ENCODE data around the gene FHL2. TPM values are rescaled to one million over a fixed set of nuclear protein-coding genes. Genes with fewer than 3 reads are reported as not detected.

FHL2 gene
- total and polyA plus RNA-seq, 4 donors, result 3.9 to 9.0 (median 6.5) TPM

GRCh38 chr2:105405291-105405690 is 6.4 kb upstream of the FHL2 start:
- H3K9me3 ChIP-seq (ENCODE audit: control insufficient read depth in 4 of 4, low read length in 3 of 4), result no peaks in the 10 kb centered on the region

GRCh38 chr2:105404736-105405135 is 5.9 kb upstream of the FHL2 start:
- no peak overlapping the region for H3K27ac ChIP-seq (ENCODE audit: low read depth in 1 of 2, low read length in 2 of 2)
- no peaks in the 10 kb centered on the region for H3K4me1 ChIP-seq (ENCODE audit: control insufficient read depth in 4 of 4, insufficient read depth in 4 of 4, low read length in 3 of 4)
- H3K9ac ChIP-seq (ENCODE audit: low read depth in 1 of 2, low read length in 2 of 2), result no peak overlapping the region
- H3K36me3 ChIP-seq (ENCODE audit: control insufficient read depth in 4 of 4, insufficient read depth in 3 of 4, low read depth in 1 of 4, low read length in 3 of 4), result no peaks in the 10 kb centered on the region
- no peaks in the 10 kb centered on the region for H3K9me3 ChIP-seq (ENCODE audit: control insufficient read depth in 4 of 4, low read length in 3 of 4)
- no peak for DNase-seq (ENCODE audit: low spot score)
- H3K4me3 ChIP-seq (ENCODE audit: low read depth in 1 of 3, low read length in 3 of 3), result no peak overlapping the region
- no peaks in the 10 kb centered on the region for H3K27me3 ChIP-seq (ENCODE audit: control insufficient read depth in 4 of 4, insufficient read depth in 4 of 4, low read length in 3 of 4)
- no peak for TF ChIP-seq NR2F2 (IDR thresholded peaks at IDR 0.05)
- WGBS, result 86% methylated on average over 3 of the region's 3 CpGs

More at GRCh38 chr2:105405291-105405690, 6.4 kb upstream of the FHL2 start:
- no peak for DNase-seq (ENCODE audit: low spot score)
- Histone ChIP-seq H3K9ac (ENCODE audit: low read depth in 1 of 2, low read length in 2 of 2) (no peak overlapping the region), H3K36me3 (ENCODE audit: control insufficient read depth in 4 of 4, insufficient read depth in 3 of 4, low read depth in 1 of 4, low read length in 3 of 4) (no peaks in the 10 kb centered on the region), H3K27me3 (ENCODE audit: control insufficient read depth in 4 of 4, insufficient read depth in 4 of 4, low read length in 3 of 4) (no peaks in the 10 kb centered on the region), H3K4me3 (ENCODE audit: low read depth in 1 of 3, low read length in 3 of 3) (no peak overlapping the region), H3K27ac (ENCODE audit: low read depth in 1 of 2, low read length in 2 of 2) (no peak overlapping the region), H3K4me1 (ENCODE audit: control insufficient read depth in 4 of 4, insufficient read depth in 4 of 4, low read length in 3 of 4) (no peaks in the 10 kb centered on the region)
- TF ChIP-seq ZBTB33 (IDR thresholded peaks at IDR 0.05) (no peak), RAD21 (IDR thresholded peaks at IDR 0.05) (no peak), SP1 (IDR thresholded peaks at IDR 0.05) (no peak), RXRA (IDR thresholded peaks at IDR 0.05) (no peak), EGR1 (IDR thresholded peaks at IDR 0.05; ENCODE audit: low read depth in 2 of 2) (no peak), FOXA2 (IDR thresholded peaks at IDR 0.05) (no peak), FOXA1 (IDR thresholded peaks at IDR 0.05) (no peak), JUND (IDR thresholded peaks at IDR 0.05) (no peak), TAF1 (conservative IDR thresholded peaks at IDR 0.05) (no peak), REST (IDR thresholded peaks at IDR 0.05) (no peak), HNF4A (conservative IDR thresholded peaks at IDR 0.05) (no peak), ATF3 (IDR thresholded peaks at IDR 0.05) (no peak), GABPA (IDR thresholded peaks at IDR 0.05 in 1 of 2, conservative IDR thresholded peaks at IDR 0.05 in 1 of 2) (no peak), MAX (IDR thresholded peaks at IDR 0.05) (no peak), HNF4G (IDR thresholded peaks at IDR 0.05) (no peak), NR2F2 (IDR thresholded peaks at IDR 0.05) (no peak)
- 89% methylated on average over 4 of the region's 4 CpGs for WGBS
